Measurements from ENCODE around the gene GPX4.
A peak's percentile ranks its signal among the peaks of the same experiment; 100 is the strongest.

Gene GPX4, protein sequence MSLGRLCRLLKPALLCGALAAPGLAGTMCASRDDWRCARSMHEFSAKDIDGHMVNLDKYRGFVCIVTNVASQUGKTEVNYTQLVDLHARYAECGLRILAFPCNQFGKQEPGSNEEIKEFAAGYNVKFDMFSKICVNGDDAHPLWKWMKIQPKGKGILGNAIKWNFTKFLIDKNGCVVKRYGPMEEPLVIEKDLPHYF

DNA sequence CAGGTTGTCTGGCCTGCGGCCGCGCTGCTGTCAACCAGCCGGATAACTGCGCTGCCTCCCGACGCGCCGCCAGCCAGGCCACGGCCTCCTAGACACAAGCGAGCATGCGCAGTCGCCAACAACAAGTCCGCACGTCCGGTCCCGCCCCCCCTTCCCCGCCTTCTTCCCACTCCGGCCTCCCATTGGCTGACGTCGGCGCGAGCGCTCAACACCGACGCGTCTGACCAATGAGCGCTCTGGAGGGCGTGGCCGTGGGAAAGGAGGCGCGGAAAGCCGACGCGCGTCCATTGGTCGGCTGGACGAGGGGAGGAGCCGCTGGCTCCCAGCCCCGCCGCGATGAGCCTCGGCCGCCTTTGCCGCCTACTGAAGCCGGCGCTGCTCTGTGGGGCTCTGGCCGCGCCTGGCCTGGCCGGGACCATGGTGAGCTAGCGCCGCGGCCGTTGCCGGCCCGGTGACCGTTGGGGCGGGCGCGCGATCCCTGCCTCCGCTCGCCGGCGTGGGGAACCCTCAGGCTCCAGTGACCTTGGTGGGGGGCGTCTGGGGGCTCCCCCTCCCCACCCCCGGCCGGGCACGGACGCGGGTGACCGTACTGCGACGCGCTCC, at the start of gene GPX4:
TSS of gene GPX4 (plus strand) at position 287 of the 603 bp plus-strand sequence. CDS start at position 337, 50 bp downstream.
- DNase-seq (ENCODE audit: low read depth), result peak; percentile 97
- TF ChIP-seq, protein P1, sequence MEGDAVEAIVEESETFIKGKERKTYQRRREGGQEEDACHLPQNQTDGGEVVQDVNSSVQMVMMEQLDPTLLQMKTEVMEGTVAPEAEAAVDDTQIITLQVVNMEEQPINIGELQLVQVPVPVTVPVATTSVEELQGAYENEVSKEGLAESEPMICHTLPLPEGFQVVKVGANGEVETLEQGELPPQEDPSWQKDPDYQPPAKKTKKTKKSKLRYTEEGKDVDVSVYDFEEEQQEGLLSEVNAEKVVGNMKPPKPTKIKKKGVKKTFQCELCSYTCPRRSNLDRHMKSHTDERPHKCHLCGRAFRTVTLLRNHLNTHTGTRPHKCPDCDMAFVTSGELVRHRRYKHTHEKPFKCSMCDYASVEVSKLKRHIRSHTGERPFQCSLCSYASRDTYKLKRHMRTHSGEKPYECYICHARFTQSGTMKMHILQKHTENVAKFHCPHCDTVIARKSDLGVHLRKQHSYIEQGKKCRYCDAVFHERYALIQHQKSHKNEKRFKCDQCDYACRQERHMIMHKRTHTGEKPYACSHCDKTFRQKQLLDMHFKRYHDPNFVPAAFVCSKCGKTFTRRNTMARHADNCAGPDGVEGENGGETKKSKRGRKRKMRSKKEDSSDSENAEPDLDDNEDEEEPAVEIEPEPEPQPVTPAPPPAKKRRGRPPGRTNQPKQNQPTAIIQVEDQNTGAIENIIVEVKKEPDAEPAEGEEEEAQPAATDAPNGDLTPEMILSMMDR (conservative IDR thresholded peaks at IDR 0.05; ENCODE audit: low read depth, low read length), result no peak
- peak within 1 kb of the TSS; percentile 68 for H3K4me3 ChIP-seq (ENCODE audit: low read length)

GRCh38 chr19:1054102-1055027, 49.4 kb upstream of the GPX4 start:
- no peak overlapping the region for H3K4me3 ChIP-seq (ENCODE audit: low read length)
- no peak for DNase-seq (ENCODE audit: low read depth)
- TF ChIP-seq, protein P1 (conservative IDR thresholded peaks at IDR 0.05; ENCODE audit: low read depth, low read length), result no peak

GRCh38 chr19:1055028-1055425, 48.8 kb upstream of the GPX4 start:
- TF ChIP-seq, protein P1 (conservative IDR thresholded peaks at IDR 0.05; ENCODE audit: low read depth, low read length), result no peak

GRCh38 chr19:1055886-1056620, 47.7 kb upstream of the GPX4 start:
- TF ChIP-seq, protein P1 (conservative IDR thresholded peaks at IDR 0.05; ENCODE audit: low read depth, low read length), result no peak
- no peak overlapping the region for H3K4me3 ChIP-seq (ENCODE audit: low read length)
- no peak for DNase-seq (ENCODE audit: low read depth)

More at GRCh38 chr19:1055028-1055425, 48.8 kb upstream of the GPX4 start:
- DNase-seq (ENCODE audit: low read depth), result no peak
- no peak overlapping the region for H3K4me3 ChIP-seq (ENCODE audit: low read length)

- DNase-seq (ENCODE audit: low read depth), result no peak
- TF ChIP-seq, protein P1 (conservative IDR thresholded peaks at IDR 0.05; ENCODE audit: low read depth, low read length), result no peak
- no peak overlapping the region for H3K4me3 ChIP-seq (ENCODE audit: low read length)
Observed at GRCh38 chr19:1057176-1057855, 46.5 kb upstream of the GPX4 start.

GRCh38 chr19:1058112-1058511, 45.7 kb upstream of the GPX4 start:
- H3K4me3 ChIP-seq (ENCODE audit: low read length), result no peak overlapping the region
- TF ChIP-seq, protein P1 (conservative IDR thresholded peaks at IDR 0.05; ENCODE audit: low read depth, low read length), result no peak
- no peak for DNase-seq (ENCODE audit: low read depth)

All from retinal pigment epithelial cell (primary cell).